Effector CD8-positive, alpha-beta T cell (primary cell): ENCODE results near the gene HIBCH.
"Not testable (repeated sequence)": the region's sequence is repeated elsewhere in the genome, so short reads cannot be mapped to it uniquely, and the experiment has no call there.

Experiments used
- DNase-seq: peaks from one replicate; lab custom pipeline; 2025; lab: John Stamatoyannopoulos, UW

The HIBCH gene

DNA sequence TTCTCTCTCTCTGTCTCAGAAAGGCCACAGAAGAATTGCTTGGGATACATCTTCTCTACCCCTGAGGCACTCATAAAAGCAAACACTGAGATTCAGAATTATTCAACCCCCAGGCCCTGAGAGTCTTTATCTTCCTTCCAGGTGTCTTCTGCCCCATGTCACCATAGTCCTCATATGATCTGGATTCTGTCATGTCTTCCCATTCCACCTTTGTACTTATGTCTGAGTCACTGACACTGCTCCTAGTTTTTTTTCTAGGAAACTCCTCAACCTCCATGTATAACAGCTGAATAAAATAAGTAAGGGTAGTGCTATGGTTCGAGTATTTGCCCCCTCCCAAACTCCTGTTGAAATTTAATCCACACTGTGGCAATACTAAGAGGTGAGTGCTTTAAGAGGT lies 11.6 kb downstream of the HIBCH start:
- DNase-seq: no peak

DNA sequence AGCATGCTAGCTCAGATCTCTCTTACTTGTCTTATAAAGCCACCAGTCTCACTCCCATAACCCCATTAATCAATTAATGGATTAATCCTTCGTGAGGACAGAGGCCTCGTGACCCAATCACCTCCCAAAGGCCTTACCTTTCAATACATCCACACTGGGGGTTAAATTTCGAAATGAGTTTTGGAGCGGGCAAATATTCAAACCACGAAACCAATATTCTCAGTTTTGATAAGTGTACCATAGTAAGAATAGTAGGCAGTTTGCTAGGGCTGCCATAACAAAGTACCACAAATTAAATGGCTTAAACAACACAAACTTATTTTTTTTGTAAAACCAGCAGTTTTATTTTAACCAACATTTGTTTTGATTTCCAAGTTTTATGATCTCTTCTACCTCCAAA lies 15.2 kb downstream of the HIBCH start:
- no peak for DNase-seq

DNA sequence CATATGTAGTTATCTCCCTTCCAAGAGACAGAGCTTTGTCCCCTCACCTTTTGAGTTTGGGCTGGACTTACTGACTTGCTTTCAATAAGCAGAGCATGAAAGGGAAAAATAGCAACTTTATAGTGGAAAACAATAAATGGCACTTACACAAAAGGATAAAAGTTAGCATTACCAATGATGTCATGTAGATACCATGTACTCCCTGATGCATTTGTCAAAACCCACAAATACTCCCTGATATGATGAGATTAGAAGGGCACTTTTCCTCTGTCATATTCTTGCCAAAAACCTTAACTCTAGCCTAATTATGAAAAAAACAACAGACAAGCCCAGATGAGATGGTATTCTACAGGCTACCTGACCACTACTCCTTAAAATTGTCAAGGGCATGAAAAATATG lies 16.0 kb downstream of the HIBCH start:
- DNase-seq: no peak

DNA sequence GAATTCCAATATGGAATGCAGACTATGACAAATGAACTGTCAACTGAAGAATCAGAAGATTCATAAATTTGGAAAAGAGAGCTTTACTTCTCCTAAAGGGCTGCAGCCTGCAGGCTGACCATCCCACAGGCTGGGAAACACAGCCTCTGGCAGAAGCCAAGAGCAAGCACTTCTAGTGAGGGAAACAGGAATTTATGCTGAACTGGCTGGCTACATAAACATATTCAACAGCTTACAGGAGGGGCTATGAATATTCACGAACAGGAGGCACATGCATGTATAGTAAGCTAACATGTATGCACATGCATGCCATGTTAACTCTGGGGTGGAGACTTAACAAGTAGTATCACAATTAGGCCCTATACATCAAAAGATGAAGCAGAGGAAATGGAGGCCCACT lies 17.6 kb downstream of the HIBCH start:
- DNase-seq: no peak

DNA sequence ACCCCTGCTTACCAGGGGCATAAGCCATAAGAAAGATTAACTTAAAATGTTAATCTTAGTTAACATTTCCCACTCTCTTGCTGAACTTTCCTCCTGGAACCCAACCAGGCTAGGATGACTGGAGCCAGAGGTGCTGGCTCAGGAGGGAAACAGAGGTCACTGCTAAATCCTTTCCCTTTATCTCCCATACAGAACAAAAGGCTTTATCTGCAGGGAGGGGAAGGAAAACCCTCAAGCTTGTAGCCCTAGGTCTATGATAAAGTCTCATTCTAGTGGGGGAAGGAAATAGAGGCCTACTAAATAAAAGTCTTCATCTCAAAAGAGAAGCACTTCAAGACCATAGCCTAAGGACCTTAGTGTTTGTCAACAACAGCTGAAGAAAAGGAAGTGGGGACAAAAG lies 18.6 kb downstream of the HIBCH start:
- no peak for DNase-seq

DNA sequence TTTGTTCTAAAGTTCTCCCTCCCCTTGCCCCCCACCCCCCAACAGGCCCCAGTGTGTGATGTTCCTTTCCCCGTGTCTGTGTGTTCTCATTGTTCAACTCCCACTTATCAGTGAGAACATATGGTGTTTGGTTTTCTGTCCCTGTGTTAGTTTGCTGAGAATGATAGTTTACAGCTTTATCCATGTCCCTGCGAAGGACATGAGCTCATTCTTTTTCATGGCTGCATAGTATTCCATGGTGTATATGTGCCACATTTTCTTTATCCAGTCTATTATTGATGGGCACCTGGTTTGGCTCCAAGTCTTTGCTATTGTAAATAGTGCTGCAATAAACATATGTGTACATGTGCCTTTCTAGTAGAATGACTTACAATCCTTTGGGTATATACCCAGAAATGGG lies 21.7 kb downstream of the HIBCH start:
- not testable (repeated sequence) for DNase-seq

DNA sequence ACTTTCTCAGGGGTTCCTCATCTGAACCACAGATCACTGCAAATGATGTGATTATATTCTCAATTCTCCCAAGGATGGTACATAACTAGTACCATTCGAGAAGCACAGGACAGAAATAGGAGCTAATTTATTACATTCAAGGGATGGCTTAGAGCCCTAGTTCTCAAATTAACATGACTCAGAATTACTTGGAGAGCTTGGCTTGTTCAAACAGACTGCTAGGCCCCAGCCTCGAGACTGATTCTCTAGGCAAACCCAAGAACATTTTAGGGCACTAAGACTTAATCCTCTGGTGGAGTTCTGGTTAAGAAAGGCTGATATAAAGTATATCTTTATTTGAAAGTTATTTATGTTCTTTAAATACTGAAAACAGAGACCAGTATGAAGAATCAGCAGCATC lies 35.8 kb downstream of the HIBCH start:
- DNase-seq: no peak

DNA sequence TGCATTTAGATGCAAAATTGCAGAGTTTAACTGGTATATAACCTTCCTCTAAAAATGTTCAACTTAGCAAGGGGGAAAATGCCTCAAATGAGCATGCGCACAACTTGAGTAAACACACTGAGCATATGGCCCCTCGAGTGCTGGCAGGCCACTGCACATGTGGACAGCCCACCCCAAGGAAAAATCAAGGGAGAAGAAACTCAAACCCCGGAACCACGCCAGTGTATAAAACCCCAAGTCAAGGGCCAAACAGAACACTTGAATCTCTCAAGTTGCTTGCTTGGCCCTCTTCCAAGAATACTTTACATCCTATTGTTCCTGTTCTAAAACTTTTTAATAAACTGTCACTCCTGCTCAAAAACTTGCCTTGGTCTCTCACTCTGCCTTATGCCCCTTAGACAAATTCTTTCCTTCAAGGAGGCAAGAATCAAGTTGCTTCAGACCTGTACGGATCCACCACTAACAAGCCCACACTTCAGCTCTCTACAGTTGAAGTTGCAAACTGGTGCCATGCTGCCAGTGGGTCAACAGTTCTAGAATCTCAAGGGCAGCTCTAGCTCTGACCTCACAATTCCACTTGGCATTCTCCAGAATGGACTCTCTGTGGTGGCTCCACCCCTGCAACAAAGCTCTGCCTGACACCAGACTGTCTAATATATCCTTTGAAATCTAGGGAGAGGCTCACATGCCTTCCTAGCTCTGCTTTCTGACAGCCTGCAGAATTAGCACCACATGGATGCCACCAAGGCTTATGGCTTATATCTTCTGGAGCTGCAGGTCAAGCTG lies 38.9 kb downstream of the HIBCH start:
- DNase-seq: no peak

DNA sequence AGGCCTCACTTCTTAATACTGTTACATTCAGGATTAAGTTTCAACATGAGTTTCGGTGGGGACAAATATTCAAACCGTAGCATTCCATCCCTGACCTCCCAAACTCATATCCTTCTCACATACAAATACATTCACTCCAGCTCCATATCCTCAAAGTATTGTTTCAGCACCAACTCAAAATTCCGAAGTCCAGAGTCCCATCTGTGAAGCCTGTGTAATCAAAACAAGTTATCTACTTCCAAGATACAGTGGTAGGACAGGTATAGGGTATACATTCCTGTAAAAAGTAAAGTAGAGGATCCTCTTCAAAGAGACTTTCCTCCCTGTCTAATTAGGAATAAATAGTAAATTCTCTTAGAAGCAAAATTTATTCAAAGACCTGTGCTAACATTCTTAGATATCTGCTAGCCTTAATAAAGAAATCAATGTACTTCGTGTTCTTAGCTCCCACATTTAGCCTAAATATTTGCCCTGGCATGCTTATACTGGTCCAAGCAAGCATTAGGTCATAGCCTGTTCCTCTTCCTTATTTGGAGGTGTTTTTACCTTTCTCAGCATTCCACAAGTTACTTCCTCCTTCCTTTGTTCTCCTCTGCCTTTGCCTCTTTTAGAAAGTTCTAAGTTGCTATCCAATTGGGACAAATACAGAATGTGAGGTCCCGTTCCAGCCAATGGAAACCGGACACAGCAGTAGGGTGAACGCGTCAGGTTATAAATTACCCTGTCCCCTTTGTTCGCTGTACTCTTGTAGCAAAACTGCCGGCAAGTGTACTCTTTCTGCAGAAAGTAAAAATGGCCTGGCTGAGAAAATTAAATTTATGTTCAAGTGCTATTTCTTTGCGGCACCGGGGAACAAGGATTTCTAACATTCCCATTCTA lies 40.1 kb downstream of the HIBCH start:
- not testable (repeated sequence) for DNase-seq

DNA sequence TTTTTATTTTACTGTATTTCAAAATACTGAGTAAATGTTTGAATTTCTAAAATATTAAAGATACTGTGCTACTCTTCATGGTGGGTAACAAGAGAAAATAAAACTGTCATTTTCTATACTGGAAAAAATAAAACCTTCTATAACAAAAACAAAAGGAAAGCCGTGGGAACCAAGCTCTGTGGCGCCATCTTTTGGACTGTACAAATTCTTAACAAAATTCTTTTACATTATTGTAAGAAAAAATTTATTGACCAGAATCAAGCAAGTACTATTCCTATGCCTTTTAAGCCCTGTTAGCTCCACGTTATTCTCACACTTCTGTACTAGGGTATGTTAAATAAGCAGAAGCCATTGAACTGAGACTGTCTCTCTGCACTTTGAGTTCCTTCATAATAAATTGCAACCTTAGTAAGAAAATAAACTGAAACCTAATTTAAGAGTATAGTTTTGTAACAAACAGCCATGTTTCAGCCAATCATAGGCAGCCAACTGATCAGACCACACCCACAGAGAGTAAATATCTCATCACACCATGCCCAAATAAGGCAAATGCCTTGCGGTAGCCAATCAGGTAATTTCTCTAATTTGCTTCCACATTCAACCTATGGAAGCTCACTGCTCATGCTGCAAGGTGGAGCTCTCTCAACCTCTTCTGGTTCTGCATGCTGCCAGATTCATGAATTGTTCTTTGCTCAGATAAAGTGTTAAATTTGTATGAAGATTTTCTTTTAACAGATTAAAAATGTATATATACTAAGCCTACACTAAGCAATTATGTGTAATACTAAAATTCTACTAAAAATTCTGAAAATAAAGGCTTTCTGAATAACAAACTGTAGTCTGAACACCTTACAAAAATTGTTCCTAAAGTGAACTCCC lies 42.2 kb downstream of the HIBCH start:
- DNase-seq: no peak

DNA sequence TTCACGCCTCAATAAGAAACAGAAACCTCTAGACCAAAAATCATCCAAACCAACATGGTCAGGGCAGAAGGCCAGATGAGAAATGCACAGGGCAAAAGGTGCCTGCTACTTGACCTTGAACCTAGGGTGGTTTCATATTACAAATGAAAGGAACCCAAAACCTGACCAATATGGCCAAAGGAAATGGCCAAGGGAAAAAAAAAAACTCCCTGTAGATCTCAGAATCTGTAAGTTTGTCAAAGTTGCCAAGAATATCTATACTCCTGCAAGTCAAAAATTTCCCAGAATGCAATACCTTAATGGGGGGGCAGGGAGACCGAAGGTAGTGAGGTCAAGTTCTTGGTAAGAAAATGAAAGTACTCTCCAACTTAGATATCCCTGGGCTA lies 47.2 kb downstream of the HIBCH start:
- DNase-seq: no peak

DNA sequence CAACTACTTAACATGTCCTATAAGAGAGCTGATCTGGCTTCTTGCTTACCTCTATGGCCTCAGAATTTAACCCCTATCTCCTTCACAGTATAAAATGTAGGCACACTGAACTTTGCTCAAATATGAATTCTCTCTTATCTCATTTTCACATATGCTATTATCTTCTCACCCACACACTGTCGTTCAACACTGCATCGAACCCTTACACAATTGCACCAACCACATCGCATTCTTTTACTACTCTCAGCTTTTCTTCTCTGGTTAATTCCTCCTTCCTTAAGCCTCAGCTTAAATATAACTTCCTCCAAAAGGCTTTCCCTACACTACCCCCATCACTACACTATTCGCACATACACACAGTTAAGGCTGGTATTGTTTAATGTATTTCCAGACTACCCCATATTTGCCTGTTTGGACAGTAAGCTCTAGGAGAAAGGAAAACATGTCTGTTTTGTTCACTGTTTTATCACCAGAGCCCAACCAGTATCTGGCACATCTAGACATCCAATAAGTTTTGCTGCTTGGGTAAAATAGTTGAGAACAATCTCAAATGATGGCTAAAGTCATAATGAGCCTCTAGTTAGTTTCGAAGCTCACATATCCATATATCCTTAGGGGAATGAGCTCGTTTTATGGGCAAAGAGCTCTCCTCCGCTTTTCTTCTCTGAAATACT lies 47.7 kb downstream of the HIBCH start:
- DNase-seq: no peak

DNA sequence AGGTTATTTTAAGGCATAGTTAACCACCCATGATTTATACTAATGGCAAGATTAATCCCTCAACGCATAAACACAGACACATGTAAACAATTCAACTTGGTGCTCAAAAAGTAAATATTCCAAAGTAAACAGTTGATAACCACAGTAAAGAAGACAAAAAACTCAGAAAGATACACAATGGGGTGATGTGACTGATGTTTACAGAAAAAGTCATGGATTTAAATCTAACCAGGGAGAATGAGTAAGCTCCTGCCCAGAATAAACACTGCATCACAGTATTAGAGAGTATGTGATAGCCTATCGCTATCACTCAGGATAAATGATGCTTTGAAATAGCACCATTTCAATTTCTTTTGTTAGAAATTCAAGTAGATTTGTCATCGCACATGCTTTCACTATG lies 49.3 kb downstream of the HIBCH start:
- DNase-seq: no peak

DNA sequence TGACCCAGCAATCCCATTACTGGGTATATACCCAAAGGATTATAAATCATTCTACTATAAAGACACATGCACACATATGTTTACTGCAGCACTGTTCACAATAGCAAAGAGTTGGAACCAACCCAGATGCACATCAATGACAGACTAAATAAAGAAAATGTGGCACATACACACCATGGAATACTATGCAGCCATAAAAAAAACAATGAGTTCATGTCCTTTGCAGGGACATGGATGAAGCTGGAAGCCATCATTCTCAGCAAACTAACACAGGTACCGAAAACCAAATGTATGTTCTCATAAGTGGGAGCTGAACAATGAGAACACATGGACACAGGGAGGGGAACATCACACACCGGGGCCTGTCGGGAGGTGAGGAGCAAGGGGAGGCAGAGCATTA lies 49.9 kb downstream of the HIBCH start:
- DNase-seq: not testable (repeated sequence)

DNA sequence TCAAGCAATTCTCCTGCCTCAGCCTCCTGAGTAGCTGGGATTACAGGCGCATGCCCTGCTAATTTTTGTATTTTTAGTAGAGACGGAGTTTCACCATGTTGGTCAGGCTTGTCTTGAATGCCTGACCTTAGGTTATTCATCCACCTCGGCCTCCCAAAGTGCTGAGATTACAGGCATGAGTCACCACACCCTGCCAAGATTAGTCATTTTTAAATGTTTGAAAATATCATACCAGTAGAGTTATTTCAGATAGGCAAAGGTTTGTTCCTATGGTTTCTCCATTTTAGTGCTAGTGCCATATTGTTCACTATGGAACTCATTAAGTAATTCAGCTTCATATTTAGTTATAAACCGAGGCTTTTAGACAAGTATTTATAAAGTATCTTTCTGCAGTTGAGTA lies 52.3 kb downstream of the HIBCH start:
- no peak for DNase-seq

DNA sequence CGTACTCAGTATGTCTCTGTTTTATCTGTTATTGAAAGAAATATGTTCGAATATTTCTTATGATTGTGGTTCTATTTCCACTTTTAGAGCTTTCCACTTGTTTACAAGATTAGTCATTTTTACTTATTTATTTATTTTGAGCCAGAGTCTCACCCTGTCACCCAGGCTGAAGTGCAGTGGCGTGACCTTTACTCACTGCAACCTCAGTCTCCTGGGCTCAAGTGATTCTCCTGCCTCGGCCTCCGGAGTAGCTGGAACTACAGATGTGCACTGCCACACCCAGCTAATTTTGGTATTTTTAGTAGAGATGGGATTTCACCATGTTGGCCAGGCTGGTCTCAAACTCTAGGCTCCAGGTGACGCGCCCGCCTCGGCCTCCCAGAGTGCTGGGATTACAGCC lies 53.3 kb downstream of the HIBCH start:
- DNase-seq: no peak

DNA sequence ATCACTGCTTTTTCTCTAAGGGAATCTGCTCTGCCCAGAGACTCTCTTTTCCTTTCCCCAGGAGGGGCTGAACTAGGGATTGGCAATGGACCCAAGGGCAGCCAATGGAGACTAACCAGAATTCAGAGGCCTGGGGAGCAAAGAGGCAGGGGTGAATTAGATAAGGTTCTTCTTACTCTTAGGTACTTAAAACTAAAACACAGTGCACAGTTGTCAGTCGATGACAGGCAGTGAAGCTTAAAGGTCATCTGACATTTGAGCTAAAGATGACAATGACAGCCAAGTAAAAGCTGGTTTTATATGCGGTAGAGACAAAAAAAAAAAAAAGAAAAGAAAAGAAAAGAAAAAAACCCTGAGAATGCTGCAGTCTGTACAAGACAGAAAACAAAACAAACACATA lies 57.8 kb downstream of the HIBCH start:
- no peak for DNase-seq

DNA sequence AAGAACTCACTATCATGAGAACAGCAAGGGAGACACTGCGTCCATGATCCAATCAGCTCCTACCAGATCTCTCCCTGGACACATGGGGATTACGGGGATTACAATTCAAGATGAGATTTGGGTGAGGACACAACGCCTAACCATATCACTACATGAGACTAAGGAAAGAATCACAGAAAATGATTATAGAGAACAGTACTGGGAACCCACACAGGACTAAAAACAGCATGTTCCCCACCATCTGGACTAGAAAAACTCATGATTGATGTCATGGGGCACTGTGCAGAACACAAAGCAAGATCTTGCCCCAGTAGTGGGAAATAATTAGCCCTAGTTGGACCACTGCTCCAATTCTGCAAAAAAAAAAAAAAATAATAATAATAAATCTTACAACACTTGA lies 63.5 kb downstream of the HIBCH start:
- DNase-seq: no peak

DNA sequence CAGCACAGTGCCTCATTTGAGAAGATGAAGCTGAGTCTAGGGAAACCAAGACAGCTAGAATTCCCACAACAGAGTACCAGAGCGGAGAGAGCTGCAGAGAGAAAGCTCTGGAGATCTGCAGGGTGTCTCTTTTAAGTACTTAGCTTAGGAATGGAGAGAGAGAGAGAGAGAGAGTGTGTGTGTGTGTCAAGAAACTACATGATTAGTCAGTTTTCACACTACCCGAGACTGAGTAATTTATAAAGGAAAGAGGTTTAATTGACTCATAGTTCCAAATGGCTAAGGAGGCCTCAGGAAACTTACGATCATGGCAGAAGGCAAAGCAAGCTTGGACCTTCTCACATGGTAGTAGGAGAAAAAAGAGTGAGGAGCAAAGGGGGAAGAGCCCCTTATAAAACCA lies 64.0 kb downstream of the HIBCH start:
- no peak for DNase-seq

DNA sequence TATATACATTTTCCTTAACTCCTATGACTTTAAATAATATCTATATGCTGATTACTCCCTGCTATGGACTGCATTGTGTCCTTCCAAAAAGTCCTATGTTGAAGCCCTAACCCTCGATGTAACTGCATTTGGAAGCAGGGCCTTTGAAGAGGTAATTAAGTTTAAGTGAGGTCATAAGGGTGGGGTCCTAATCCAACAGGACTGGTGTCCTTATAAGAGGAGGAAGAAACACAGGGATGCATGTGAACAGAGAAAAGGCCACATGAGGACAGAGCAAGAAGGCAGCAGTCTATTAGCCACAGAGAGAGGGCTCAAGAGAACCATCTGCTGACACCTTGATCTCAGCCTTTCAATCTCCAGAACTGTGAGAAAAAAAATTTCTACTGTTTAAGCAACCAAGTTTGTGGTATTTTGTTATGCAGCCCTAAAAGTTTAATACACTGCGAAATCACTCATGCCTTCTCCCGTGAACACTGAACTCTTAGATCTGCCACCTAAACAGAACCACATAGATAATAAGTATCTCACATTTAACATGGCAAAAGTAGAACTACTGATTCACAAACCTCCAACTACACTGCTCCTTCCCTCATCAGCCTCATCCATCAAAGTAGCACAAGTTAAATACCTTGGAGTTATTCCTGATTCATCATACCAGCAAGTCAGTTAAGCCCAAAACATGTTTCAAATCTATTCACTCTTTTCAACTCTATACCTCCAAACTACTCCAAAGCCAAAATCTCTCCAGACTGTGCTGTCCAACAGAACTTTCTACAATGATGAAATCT lies 65.4 kb downstream of the HIBCH start:
- no peak for DNase-seq

DNA sequence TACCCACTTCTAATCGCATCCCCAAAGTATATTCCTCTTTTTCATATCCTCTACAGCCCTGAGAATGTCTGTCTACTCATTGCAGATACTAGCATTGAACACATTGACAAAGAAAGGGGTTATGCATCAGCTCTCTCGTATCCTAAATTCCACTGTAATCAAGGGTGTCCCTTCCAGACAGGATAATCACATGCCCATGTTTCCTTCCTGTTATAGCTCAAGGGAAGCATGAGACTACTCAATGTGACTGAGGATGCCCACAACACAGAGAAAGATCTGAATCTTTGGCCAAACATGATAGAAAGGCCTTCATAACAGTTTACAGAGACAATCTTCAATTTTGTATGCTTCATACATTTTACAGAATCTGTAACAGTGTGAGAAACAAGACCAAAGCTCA lies 69.2 kb downstream of the HIBCH start:
- DNase-seq: no peak
